ENCODE measurements around the gene SOHLH2.

Gene SOHLH2

GRCh38 chr13:36131222-36131930 lies 83.0 kb downstream of the SOHLH2 start, which contains the start of gene DCLK1:
DCLK1 (minus strand) TSS chr13:36131382.
- no peak for DNase-seq

- no peak for DNase-seq
Measured at GRCh38 chr13:36130552-36131221, 83.7 kb downstream of the SOHLH2 start.

GRCh38 chr13:36130193-36130551 lies 84.2 kb downstream of the SOHLH2 start:
- DNase-seq, result no peak

- DNase-seq, result no peak
Measured at GRCh38 chr13:36129539-36129938, 84.8 kb downstream of the SOHLH2 start.

GRCh38 chr13:36126491-36126890 lies 87.9 kb downstream of the SOHLH2 start:
- DNase-seq, result no peak

- no peak for DNase-seq
Measured at GRCh38 chr13:36125841-36126240, 88.5 kb downstream of the SOHLH2 start.

GRCh38 chr13:36124236-36124822 lies 90.0 kb downstream of the SOHLH2 start:
- no peak for DNase-seq

Measured in activated T-cell treated with anti-CD3 and anti-CD28 coated beads, Interleukin-2, amount 50 U/mL, for 48 hours (primary cell).